Measurements from ENCODE around the gene PLA1A. TPM values are rescaled to one million over a fixed set of nuclear protein-coding genes. Genes with fewer than 3 reads are reported as not detected.

The PLA1A gene
- total RNA-seq, 1 experiment from 2014 or later = not detected

GRCh38 chr3:119588112-119588511, 9.6 kb upstream of the PLA1A start:
- no peaks in the 10 kb centered on the region for H3K9me2 ChIP-seq (ENCODE audit: insufficient read depth)
- intact Hi-C loops (cut with micrococcal nuclease; ENCODE audit: unreplicated experiment) = no loop called here
- CTCF ChIA-PET = no interaction called here
- H3K27me3 ChIP-seq (ENCODE audit: insufficient read depth, low read depth) = peaks cover 30% of the 10 kb centered on the region
- no peak overlapping the region for H3K4me3 ChIP-seq
- BruUV-seq (replicated peaks) = no TSS peak
- no peaks in the 10 kb centered on the region for H3K79me2 ChIP-seq (ENCODE audit: low read depth)
- H2AFZ ChIP-seq = no peak overlapping the region
- H3K4me2 ChIP-seq = no peak overlapping the region
- H3K9me3 ChIP-seq (ENCODE audit: insufficient read depth, low read depth) = no peaks in the 10 kb centered on the region
- no peaks in the 10 kb centered on the region for H3K4me1 ChIP-seq (replicated peaks; ENCODE audit: insufficient read depth)
- no peaks in the 10 kb centered on the region for H3F3A ChIP-seq (ENCODE audit: insufficient read depth, low read depth)
- H3K27ac ChIP-seq = no peak overlapping the region
- no peak for DNase-seq
- POLR2A ChIA-PET (ENCODE audit: unreplicated experiment) = no interaction called here
- no peaks in the 10 kb centered on the region for H4K20me1 ChIP-seq (ENCODE audit: insufficient read depth)
- no peaks in the 10 kb centered on the region for H3K36me3 ChIP-seq (ENCODE audit: low read depth)
- TF ChIP-seq EZH2 (IDR thresholded peaks at IDR 0.05; ENCODE audit: low read depth) (no peak), CTCF (conservative IDR thresholded peaks at IDR 0.05) (no peak)

- CTCF ChIA-PET = no interaction called here
- DNase-seq = no peak
- POLR2A ChIA-PET (ENCODE audit: unreplicated experiment) = no interaction called here
- H3K4me2 ChIP-seq = no peak overlapping the region
- no TSS peak for BruUV-seq (replicated peaks)
- no peaks in the 10 kb centered on the region for H3F3A ChIP-seq (ENCODE audit: insufficient read depth, low read depth)
- peaks cover 33% of the 10 kb centered on the region for H3K27me3 ChIP-seq (ENCODE audit: insufficient read depth, low read depth)
- intact Hi-C loops (cut with micrococcal nuclease; ENCODE audit: unreplicated experiment) = no loop called here
- H3K36me3 ChIP-seq (ENCODE audit: low read depth) = no peaks in the 10 kb centered on the region
- no peak overlapping the region for H3K4me3 ChIP-seq
- H3K9me2 ChIP-seq (ENCODE audit: insufficient read depth) = no peaks in the 10 kb centered on the region
- H3K4me1 ChIP-seq (replicated peaks; ENCODE audit: insufficient read depth) = no peaks in the 10 kb centered on the region
- TF ChIP-seq EZH2 (IDR thresholded peaks at IDR 0.05; ENCODE audit: low read depth) = no peak
- no peak for TF ChIP-seq CTCF (conservative IDR thresholded peaks at IDR 0.05)
- no peaks in the 10 kb centered on the region for H3K9me3 ChIP-seq (ENCODE audit: insufficient read depth, low read depth)
- H3K79me2 ChIP-seq (ENCODE audit: low read depth) = no peaks in the 10 kb centered on the region
- no peaks in the 10 kb centered on the region for H4K20me1 ChIP-seq (ENCODE audit: insufficient read depth)
- no peak overlapping the region for H3K27ac ChIP-seq
- H2AFZ ChIP-seq = no peak overlapping the region
These were observed 8.4 kb upstream of the PLA1A start for GRCh38 chr3:119589102-119589773.

- Histone ChIP-seq H3K4me2 (no peak overlapping the region), H3K9me2 (ENCODE audit: insufficient read depth) (no peaks in the 10 kb centered on the region), H4K20me1 (ENCODE audit: insufficient read depth) (no peaks in the 10 kb centered on the region), H3K9me3 (ENCODE audit: insufficient read depth, low read depth) (no peaks in the 10 kb centered on the region), H3K36me3 (ENCODE audit: low read depth) (no peaks in the 10 kb centered on the region), H3K79me2 (ENCODE audit: low read depth) (no peaks in the 10 kb centered on the region), H3K27me3 (ENCODE audit: insufficient read depth, low read depth) (peaks cover 33% of the 10 kb centered on the region), H3K4me3 (no peak overlapping the region), H2AFZ (no peak overlapping the region), H3F3A (ENCODE audit: insufficient read depth, low read depth) (no peaks in the 10 kb centered on the region), H3K27ac (no peak overlapping the region), H3K4me1 (replicated peaks; ENCODE audit: insufficient read depth) (no peaks in the 10 kb centered on the region)
- ChIA-PET CTCF (no interaction called here), POLR2A (ENCODE audit: unreplicated experiment) (no interaction called here)
- TF ChIP-seq EZH2 (IDR thresholded peaks at IDR 0.05; ENCODE audit: low read depth) = no peak
- no peak for TF ChIP-seq CTCF (conservative IDR thresholded peaks at IDR 0.05)
- no TSS peak for BruUV-seq (replicated peaks)
- DNase-seq = no peak
- intact Hi-C loops (cut with micrococcal nuclease; ENCODE audit: unreplicated experiment) = no loop called here
These were observed 7.0 kb upstream of the PLA1A start for GRCh38 chr3:119590706-119591105.

Measured in PC-9 (cell line).